HL-60/S4 treated with phorbol 12-myristate 13-acetate at 8.2 ng/mL for 4 days and 3 days (cell line): ENCODE results near the gene RFTN2.
"Not testable (repeated sequence)": the region's sequence is repeated elsewhere in the genome, so short reads cannot be mapped to it uniquely, and the experiment has no call there.

Experiments
- in situ Hi-C: fragments of 300-500 bp; cut with MboI; formaldehyde crosslinking; loops from 2 replicates; pipeline ENCODE4 v1.15.0; 2022; ENCODE audit warnings: low sequenced_read_pairs

Gene RFTN2

GRCh38 chr2:197675246-197675645 is at the start of gene RFTN2:
Gene RFTN2 (minus strand): TSS chr2:197675587. CDS start chr2:197675458, 129 bp downstream.
- in situ Hi-C loops: no loop called here

GRCh38 chr2:197717863-197718262 is 42.5 kb upstream of the RFTN2 start:
- in situ Hi-C loops: loop anchor here (25.0 kb wide), 1 partner anchor 281 kb away; the partner anchor contains the start of gene SF3B1

- in situ Hi-C loops: loop anchor here (25.0 kb wide), 1 partner anchor 276 kb away; the partner anchor contains the start of gene SF3B1
Measured at GRCh38 chr2:197713271-197713670, 37.9 kb upstream of the RFTN2 start.

- in situ Hi-C loops: loop anchor here (25.0 kb wide), 1 partner anchor 274 kb away; the partner anchor contains the start of gene SF3B1
Measured at GRCh38 chr2:197711578-197711977, 36.2 kb upstream of the RFTN2 start.

GRCh38 chr2:197710424-197711042 is 35.1 kb upstream of the RFTN2 start:
- in situ Hi-C loops: loop anchor here (25.0 kb wide), 1 partner anchor 273 kb away; the partner anchor contains the start of gene SF3B1

GRCh38 chr2:197709140-197709539 is 33.8 kb upstream of the RFTN2 start:
- in situ Hi-C loops: loop anchor here (25.0 kb wide), 1 partner anchor 272 kb away; the partner anchor contains the start of gene SF3B1

- in situ Hi-C loops: loop anchor here (25.0 kb wide), 1 partner anchor 271 kb away; the partner anchor contains the start of gene SF3B1
Measured at GRCh38 chr2:197708331-197708730, 32.9 kb upstream of the RFTN2 start.

- in situ Hi-C loops: loop anchor here (25.0 kb wide), 1 partner anchor 270 kb away; the partner anchor contains the start of gene SF3B1
Measured at GRCh38 chr2:197707316-197708213, 32.2 kb upstream of the RFTN2 start.

- in situ Hi-C loops: loop anchor here (25.0 kb wide), 1 partner anchor 270 kb away; the partner anchor contains the start of gene SF3B1
Measured at GRCh38 chr2:197706839-197707207, 31.4 kb upstream of the RFTN2 start.

- in situ Hi-C loops: loop anchor here (25.0 kb wide), 1 partner anchor 269 kb away; the partner anchor contains the start of gene SF3B1
Measured at GRCh38 chr2:197705912-197706838, 30.8 kb upstream of the RFTN2 start.

GRCh38 chr2:197705121-197705911 is 29.9 kb upstream of the RFTN2 start, which contains the start of gene MARS2:
Gene MARS2 (plus strand): TSS chr2:197705369. CDS start chr2:197705406, 37 bp downstream.
- in situ Hi-C loops: loop anchor here (25.0 kb wide), 1 partner anchor 268 kb away; the partner anchor contains the start of gene SF3B1

- in situ Hi-C loops: loop anchor here (25.0 kb wide), 1 partner anchor 267 kb away; the partner anchor contains the start of gene SF3B1
Measured at GRCh38 chr2:197704434-197705120, 29.2 kb upstream of the RFTN2 start.

- in situ Hi-C loops: loop anchor here (25.0 kb wide), 1 partner anchor 264 kb away; the partner anchor contains the start of gene SF3B1
Measured at GRCh38 chr2:197700960-197701359, 25.6 kb upstream of the RFTN2 start.

- in situ Hi-C loops: loop anchor here (25.0 kb wide), 1 partner anchor 262 kb away; the partner anchor contains the start of gene SF3B1
Measured at GRCh38 chr2:197699724-197700123, 24.3 kb upstream of the RFTN2 start.

- in situ Hi-C loops: not testable (repeated sequence)
Measured at GRCh38 chr2:197696571-197696970, 21.2 kb upstream of the RFTN2 start.

GRCh38 chr2:197695971-197696370 is 20.6 kb upstream of the RFTN2 start:
- in situ Hi-C loops: not testable (repeated sequence)

GRCh38 chr2:197695206-197695605 is 19.8 kb upstream of the RFTN2 start:
- in situ Hi-C loops: not testable (repeated sequence)

- in situ Hi-C loops: no loop called here
Measured at GRCh38 chr2:197677483-197677882, 2.1 kb upstream of the RFTN2 start.
